Keratinocyte (primary cell): ENCODE data around the gene DTX4.

ENCODE experiments used
- CTCF ChIP-seq, 3 experiments: IDR thresholded peaks in 1 of 3; conservative IDR thresholded peaks in 1 of 3; optimal IDR thresholded peaks in 1 of 3; 2 replicates in 2 of 3; 3 replicates in 1 of 3; pipeline versions ENCODE3 to v1.5.1; 2011; ENCODE audit warnings: low read length in 3 of 3, mild to moderate bottlenecking in 3 of 3, moderate library complexity in 2 of 3, control low read depth in 1 of 3, inconsistent platforms in 1 of 3; ENCODE audit not compliant: insufficient read depth in 2 of 3; ENCODE audit errors: extremely low read depth in 1 of 3
- EZH2 ChIP-seq: IDR thresholded peaks from one replicate; pipeline ENCODE4 v1.6.1; 2012; ENCODE audit warnings: inconsistent platforms, mild to moderate bottlenecking, low read length, moderate library complexity

GRCh38 chr11:59204746-59205145 lies 32.8 kb downstream of the DTX4 start:
- TF ChIP-seq CTCF (optimal IDR thresholded peaks at IDR 0.05 in 1 of 3, IDR thresholded peaks at IDR 0.05 in 1 of 3, conservative IDR thresholded peaks at IDR 0.05 in 1 of 3; ENCODE audit: extremely low read depth in 1 of 3, insufficient read depth in 2 of 3, low read length in 3 of 3) (no peak), EZH2 (no peak)
